Stimulated activated CD4-positive, alpha-beta T cell treated with anti-CD3 and anti-CD28 coated beads, Interleukin-1b, Interleukin-23, amount 100 ng/mL, for 4 hours (primary cell): ENCODE measurements around the gene RAPGEF3.

Experiments
- DNase-seq, 2 donors: peaks; one replicate each; pipeline ENCODE4 v3.0.0-alpha.2; 2020; ENCODE audit warnings: low read depth in 2 of 2

RAPGEF3 gene

GRCh38 chr12:47686645-47687240 is 71.9 kb downstream of the RAPGEF3 start:
- no peak for DNase-seq
